Kidney epithelial cell (primary cell): Measurements from ENCODE around the gene ELAVL1. TPM values are rescaled to one million over a fixed set of nuclear protein-coding genes. Genes with fewer than 3 reads are reported as not detected.
A peak's percentile ranks its signal among the peaks of the same experiment; 100 is the strongest.

Source experiments
- DNase-seq: peaks from one replicate; pipeline ENCODE4 v3.0.0-alpha.2; 2010; ENCODE audit warnings: low read depth
- H3K27me3 ChIP-seq: 2 replicates; pipeline ENCODE4 v1.6.0; 2011; ENCODE audit warnings: low read length; ENCODE audit not compliant: control insufficient read depth, insufficient read depth
- H3K36me3 ChIP-seq: 2 replicates; pipeline ENCODE4 v1.5.1; 2011; ENCODE audit warnings: low read length; ENCODE audit not compliant: control insufficient read depth, insufficient read depth
- H3K4me3 ChIP-seq: 2 replicates; pipeline ENCODE4 v1.5.1; 2011; ENCODE audit warnings: low read depth, mild to moderate bottlenecking, control low read depth, low read length
- total RNA-seq: library from RNA; depleted of rRNA; stranded (reverse); fragments of >200 nt; gene quantifications from 2 replicates; pipeline ENCODE4 v1.2.3, GENCODE V29; 2015
- TF ChIP-seq, protein P1 (sequence below): IDR thresholded peaks from 2 replicates; pipeline ENCODE4 v1.5.1; 2011; ENCODE audit warnings: mild to moderate bottlenecking, moderate library complexity, low read length, control low read depth, inconsistent platforms; ENCODE audit not compliant: insufficient read depth, poor library complexity, severe bottlenecking

ELAVL1 gene
- total RNA-seq, 1 donor from 2014 or later = 65.9 TPM

DNA sequence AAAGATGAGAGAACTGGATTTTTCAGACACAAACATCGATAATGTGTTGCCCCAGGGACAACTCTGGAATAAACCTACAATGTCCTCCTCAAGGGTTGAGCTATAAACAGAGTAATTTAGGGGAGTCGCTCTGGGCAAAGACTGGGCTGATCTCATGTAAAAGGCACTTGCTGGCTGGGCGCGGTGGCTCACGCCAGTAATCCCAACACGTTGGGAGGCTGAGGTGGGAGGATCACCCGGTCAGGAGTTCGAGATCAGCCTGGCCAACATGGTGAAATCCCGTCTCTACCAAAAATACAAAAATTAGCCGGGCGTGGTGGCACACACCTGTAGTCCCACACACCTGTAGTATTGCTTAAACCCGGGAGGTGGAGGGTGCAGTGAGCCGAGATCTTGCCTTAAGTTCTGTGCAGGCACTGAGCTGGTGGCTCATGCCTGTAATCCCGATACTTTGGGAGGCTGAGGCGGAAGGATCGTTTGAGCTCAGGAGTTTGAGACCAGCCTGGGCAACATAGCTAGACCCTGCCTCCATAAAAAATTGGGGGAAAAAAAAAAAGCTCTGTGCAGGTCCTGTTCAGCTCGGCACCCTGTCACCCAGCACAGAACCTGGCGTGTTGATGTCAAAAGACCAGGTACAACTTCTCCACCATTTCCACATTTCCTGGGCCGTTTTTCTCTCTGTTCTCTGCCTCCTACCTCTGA lies 63.4 kb downstream of the ELAVL1 start:
- Histone ChIP-seq H3K36me3 (peaks cover 2% of the 10 kb centered on the region), H3K27me3 (no peaks in the 10 kb centered on the region), H3K4me3 (no peak overlapping the region)
- TF ChIP-seq, protein P1, sequence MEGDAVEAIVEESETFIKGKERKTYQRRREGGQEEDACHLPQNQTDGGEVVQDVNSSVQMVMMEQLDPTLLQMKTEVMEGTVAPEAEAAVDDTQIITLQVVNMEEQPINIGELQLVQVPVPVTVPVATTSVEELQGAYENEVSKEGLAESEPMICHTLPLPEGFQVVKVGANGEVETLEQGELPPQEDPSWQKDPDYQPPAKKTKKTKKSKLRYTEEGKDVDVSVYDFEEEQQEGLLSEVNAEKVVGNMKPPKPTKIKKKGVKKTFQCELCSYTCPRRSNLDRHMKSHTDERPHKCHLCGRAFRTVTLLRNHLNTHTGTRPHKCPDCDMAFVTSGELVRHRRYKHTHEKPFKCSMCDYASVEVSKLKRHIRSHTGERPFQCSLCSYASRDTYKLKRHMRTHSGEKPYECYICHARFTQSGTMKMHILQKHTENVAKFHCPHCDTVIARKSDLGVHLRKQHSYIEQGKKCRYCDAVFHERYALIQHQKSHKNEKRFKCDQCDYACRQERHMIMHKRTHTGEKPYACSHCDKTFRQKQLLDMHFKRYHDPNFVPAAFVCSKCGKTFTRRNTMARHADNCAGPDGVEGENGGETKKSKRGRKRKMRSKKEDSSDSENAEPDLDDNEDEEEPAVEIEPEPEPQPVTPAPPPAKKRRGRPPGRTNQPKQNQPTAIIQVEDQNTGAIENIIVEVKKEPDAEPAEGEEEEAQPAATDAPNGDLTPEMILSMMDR = no peak
- DNase-seq = no peak

DNA sequence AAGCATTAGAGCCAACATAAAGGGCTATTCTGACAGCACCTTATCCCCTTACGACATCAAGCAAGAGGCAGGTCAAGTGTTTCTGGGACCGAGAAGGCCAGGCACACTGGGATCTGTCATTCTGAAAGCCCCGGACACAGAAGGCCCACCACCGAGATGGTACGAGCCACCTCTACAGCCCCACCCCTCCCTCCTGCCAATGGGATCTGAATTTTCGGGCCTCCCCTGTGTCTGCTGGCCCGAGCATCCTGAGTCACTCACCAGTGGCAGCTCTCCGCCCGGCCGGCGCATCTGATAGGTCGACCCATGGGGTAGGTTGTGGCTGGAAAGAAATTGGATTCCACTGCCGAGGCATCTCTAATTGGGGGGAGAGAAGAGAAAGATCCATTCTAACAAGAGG lies 64.6 kb downstream of the ELAVL1 start:
- no peak for DNase-seq
- peaks cover 2% of the 10 kb centered on the region for H3K36me3 ChIP-seq
- no peaks in the 10 kb centered on the region for H3K27me3 ChIP-seq
- TF ChIP-seq, protein P1 = no peak
- H3K4me3 ChIP-seq = no peak overlapping the region

DNA sequence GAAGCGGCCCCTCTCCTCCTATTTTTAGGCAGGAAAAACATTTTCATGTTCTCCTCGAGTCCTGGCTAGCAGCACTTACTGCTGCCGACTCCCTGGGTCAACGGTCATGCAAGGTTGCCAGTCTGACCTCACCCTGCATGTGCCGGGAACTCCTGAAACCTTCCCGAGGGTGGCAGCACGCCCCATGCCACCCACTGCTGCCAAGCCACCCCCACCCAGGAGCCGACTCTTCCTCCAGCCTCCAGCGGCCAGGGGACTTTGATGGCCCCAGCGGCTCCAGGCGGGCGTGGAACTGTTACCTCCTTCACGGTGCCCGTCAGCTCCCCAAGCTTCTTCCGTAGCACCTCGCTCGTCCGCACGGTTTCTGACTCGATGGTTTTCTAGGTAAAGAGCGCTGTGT lies 70.7 kb downstream of the ELAVL1 start:
- H3K4me3 ChIP-seq = no peak overlapping the region
- no peaks in the 10 kb centered on the region for H3K27me3 ChIP-seq
- peaks cover 5% of the 10 kb centered on the region for H3K36me3 ChIP-seq
- TF ChIP-seq, protein P1 = no peak
- DNase-seq = no peak

DNA sequence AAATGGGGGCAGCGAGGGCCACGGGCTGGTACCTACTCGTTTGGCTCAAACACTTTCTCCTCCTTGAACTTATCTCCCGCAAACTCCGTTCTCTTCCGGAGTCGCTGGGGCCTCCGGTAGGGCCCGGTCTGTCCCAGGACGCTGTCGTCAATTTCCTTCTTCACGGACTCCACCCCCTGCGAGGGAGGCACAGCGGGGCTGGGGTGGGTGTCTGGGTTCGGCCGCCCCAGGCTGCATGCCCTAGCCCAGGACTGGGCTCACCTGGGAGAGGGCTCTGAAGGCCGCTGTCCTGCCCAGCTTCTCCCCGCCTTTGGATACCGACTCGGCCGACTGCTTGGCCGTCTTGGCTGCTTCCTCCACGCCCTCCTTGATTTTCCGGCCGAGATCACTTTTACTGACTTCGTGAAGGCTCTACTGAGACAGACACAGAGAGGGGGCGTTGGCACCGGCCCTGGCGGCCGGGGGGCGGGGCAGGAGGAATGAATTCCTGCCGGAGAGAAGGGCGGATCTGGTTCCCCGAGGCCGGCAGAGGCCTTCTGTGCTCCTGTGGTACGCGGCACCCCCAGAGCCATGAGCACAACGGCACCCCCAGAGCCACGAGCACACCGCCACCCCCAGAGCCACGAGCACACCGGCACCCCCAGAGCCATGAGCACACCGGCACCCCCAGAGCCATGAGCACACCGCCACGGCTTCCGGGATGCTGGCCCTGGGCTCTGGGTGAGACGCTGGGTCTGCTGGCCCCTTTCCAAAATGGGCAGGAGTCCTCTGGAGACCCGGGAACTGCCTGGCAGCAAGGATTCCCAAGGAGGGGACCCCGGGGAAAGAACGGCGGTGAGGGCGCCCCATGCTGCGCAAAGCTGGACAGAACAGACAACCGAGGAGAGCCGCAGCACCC lies 71.4 kb downstream of the ELAVL1 start:
- TF ChIP-seq, protein P1 = no peak
- Histone ChIP-seq H3K36me3 (peaks cover 5% of the 10 kb centered on the region), H3K27me3 (no peaks in the 10 kb centered on the region), H3K4me3 (no peak overlapping the region)
- no peak for DNase-seq

DNA sequence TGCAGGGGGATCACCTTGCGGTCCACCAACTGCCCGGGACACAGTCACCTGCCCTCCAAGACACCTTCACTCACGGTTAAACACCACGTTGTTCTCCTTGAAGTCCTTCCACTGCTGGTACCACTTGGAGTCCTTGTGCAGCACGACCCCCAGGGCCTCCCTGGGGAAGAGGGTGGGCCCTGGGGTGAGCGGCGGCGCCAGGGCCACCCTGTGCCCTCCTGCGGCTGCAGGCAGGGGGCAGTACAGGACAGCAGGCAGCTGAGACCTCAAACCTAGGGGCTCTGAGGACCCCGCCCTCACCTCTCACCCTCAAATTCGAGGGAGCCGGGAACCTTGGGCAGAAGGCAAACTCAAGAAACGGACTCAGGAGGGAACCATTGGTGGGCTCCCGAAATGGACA lies 72.0 kb downstream of the ELAVL1 start:
- no peak for DNase-seq
- Histone ChIP-seq H3K4me3 (no peak overlapping the region), H3K27me3 (no peaks in the 10 kb centered on the region), H3K36me3 (peaks cover 5% of the 10 kb centered on the region)
- TF ChIP-seq, protein P1 = peak; percentile 32
